Measurements from ENCODE around the gene AVEN.

The AVEN gene

GRCh38 chr15:33913459-33913858, 125.5 kb downstream of the AVEN start:
- TF ChIP-seq CTCF (IDR thresholded peaks at IDR 0.05; ENCODE audit: low read depth, low read length): no peak
- DNase-seq (ENCODE audit: low read depth in 2 of 2): peak; percentile 22 to 68
- no peak overlapping the region for H3K4me3 ChIP-seq (replicated peaks in 1 of 2; ENCODE audit: low read depth in 2 of 2, low read length in 2 of 2)

DNA sequence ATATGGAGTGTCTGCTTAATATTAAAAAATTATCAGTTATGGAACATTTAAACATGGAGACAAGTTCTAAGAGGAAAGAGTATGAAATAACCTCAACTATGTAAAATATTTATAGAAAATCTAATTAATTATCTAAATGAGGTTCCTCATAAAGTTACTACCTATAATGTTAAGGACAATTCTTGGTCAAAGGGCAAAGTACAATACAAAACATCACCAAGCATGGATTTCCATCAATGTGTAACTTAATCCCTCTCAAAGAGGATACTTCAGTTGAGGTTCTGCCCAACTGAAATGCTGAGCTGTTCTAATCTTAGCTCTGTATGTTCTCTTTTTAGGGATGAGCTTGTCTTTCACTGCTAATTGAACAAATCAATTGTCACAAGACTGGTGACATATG, 126.7 kb downstream of the AVEN start:
- no peak overlapping the region for H3K4me3 ChIP-seq (replicated peaks in 1 of 2; ENCODE audit: low read depth in 2 of 2, low read length in 2 of 2)
- DNase-seq (ENCODE audit: low read depth in 2 of 2): no peak
- no peak for TF ChIP-seq CTCF (IDR thresholded peaks at IDR 0.05; ENCODE audit: low read depth, low read length)

GRCh38 chr15:33910741-33911140, 128.3 kb downstream of the AVEN start:
- DNase-seq (ENCODE audit: low read depth in 2 of 2): peak in 1 of 2 donors; percentile 69
- no peak overlapping the region for H3K4me3 ChIP-seq (replicated peaks in 1 of 2; ENCODE audit: low read depth in 2 of 2, low read length in 2 of 2)
- no peak for TF ChIP-seq CTCF (IDR thresholded peaks at IDR 0.05; ENCODE audit: low read depth, low read length)

GRCh38 chr15:33908406-33908805, 130.6 kb downstream of the AVEN start:
- no peak for TF ChIP-seq CTCF (IDR thresholded peaks at IDR 0.05; ENCODE audit: low read depth, low read length)

DNA sequence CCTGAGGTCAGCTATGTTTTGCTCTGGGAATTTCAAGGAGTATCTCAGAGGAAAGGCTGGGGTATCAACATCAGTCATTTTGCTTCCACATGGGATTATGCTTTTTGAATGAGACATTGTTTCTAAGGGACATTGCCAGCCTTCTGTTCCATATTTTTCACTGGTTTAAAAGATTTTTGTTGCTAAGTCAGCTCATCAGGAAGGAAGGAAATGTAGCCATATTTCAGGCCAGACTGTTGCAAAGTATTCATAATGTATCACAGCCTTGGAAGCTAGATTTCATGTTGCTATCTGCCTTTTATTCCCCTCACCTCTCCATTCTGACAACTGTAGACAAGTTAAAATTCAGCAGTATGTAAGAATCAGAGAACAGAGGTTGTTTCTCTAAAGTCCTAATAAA, 131.7 kb downstream of the AVEN start:
- no peak overlapping the region for H3K4me3 ChIP-seq (replicated peaks in 1 of 2; ENCODE audit: low read depth in 2 of 2, low read length in 2 of 2)
- no peak for TF ChIP-seq CTCF (IDR thresholded peaks at IDR 0.05; ENCODE audit: low read depth, low read length)
- peak; percentile 10 to 22 for DNase-seq (ENCODE audit: low read depth in 2 of 2)

More at GRCh38 chr15:33908406-33908805, 130.6 kb downstream of the AVEN start:
- peak; percentile 36 to 70 for DNase-seq (ENCODE audit: low read depth in 2 of 2)
- H3K4me3 ChIP-seq (replicated peaks in 1 of 2; ENCODE audit: low read depth in 2 of 2, low read length in 2 of 2): no peak overlapping the region

DNA sequence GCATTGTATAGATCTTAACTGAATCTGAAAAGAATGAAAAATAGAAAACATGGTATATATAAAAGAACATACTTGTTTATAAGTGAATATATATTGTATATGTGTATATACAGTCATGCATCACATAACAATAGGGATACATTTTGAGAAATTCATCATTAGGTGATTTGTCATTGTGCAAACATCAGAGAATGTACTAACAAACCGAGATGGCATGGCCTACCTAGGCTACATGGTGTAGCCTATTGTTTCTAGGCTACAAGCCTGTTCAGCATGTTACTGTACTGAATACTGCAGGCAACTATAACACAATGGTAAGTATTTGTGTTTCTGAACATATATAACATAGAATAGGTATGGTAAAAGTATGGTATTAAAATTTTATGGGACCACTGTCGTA, 135.3 kb downstream of the AVEN start:
- no peak for TF ChIP-seq CTCF (IDR thresholded peaks at IDR 0.05; ENCODE audit: low read depth, low read length)
- DNase-seq (ENCODE audit: low read depth in 2 of 2): no peak

DNA sequence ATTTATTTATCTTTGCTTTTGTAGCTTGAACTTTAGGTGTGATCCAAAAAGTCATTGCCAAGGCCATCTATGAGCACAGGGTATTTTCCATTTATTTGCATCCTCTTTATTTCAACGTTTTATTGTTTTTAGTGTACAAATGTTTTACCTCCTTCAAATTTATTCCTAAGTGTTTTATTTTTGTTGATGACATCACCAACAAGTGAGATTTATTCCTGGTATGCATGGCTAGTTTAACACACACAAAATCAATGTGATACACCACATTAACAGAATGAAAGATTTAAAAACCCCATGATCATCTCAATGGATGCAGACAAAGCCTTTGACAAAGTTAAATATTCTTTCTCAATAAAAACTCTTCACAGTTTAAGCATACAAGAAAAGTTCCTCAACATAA, 137.0 kb downstream of the AVEN start:
- TF ChIP-seq CTCF (IDR thresholded peaks at IDR 0.05; ENCODE audit: low read depth, low read length): no peak
- no peak overlapping the region for H3K4me3 ChIP-seq (replicated peaks in 1 of 2; ENCODE audit: low read depth in 2 of 2, low read length in 2 of 2)
- no peak for DNase-seq (ENCODE audit: low read depth in 2 of 2)

More for the DNA sequence above, 135.3 kb downstream of the AVEN start:
- no peak overlapping the region for H3K4me3 ChIP-seq (replicated peaks in 1 of 2; ENCODE audit: low read depth in 2 of 2, low read length in 2 of 2)

Measured in cardiac fibroblast (primary cell).